ENCODE results near the gene GSTA4.

- TF ChIP-seq CTCF (IDR thresholded peaks at IDR 0.05), result no peak
- no peak for TF ChIP-seq REST (IDR thresholded peaks at IDR 0.05; ENCODE audit: insufficient read depth in 1 of 2, low read depth in 2 of 2, low read length in 1 of 2)
- TF ChIP-seq TCF7L2 (IDR thresholded peaks at IDR 0.05; ENCODE audit: low read depth, low read length), result no peak
These were observed 18.5 kb downstream of the GSTA4 start for GRCh38 chr6:52976591-52977035.

Data from Panc1 (cell line).